AG08396 (cell line): Measurements from ENCODE around the gene CNTN4.

Experiments
- DNase-seq: peaks from one replicate; pipeline ENCODE4 v3.0.0; 2012; ENCODE audit warnings: low spot score, mixed read lengths

The CNTN4 gene

DNA sequence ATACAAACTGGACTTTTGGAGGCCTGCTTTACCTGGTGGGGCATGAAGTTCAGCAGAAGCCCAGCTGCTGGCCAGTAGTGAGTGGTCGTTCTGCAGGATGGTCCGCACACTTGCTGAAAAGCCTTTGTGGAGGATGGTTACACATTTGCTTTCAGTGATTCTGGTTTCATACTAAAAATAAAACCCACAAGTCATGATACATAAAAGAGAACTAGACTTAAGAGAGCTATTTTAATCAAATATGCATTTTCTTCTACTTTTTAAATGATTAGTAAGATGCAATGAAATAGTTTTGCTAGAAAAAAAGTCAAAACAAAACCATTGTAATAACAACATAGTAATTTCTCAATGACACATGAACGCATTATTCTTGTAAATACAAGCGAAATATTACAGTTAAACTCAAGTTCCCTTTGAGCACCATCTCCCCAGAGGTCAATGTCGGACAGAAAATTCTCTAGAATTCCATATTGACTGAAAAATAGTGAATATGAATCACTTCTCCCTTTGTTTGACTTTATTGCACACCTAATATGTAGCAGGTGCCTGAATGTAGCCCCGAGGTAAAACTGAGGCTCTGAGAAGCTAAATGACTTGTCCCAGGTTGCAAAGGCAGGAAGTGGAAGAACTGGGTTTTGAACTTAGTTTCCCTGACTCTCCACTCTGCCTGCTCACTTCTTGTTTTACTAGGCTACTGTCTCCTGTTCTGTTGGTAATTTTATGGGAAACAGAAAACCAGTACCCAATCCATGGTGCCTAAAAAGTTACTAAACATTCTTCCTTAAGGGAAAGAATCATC is 1003.2 kb downstream of the CNTN4 start:
- no peak for DNase-seq

DNA sequence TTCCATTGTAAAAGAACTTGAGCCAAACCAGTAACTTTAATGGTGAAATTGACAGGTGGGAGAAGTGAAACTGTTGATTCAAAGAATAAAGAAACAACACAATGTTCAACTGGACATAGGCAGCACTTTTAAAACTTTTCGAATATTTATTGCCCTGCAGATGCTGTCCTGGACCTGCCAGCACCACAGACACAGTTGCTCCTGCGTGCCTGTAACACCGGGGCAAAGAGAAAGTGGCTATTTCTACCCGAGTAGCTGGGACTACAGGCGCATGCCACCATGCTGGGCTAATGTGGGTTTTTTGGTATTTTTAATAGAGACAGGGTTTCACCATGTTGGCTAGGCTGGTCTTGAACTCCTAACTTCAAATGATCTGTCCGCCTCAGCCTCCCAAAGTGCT is 1004.1 kb downstream of the CNTN4 start:
- no peak for DNase-seq

DNA sequence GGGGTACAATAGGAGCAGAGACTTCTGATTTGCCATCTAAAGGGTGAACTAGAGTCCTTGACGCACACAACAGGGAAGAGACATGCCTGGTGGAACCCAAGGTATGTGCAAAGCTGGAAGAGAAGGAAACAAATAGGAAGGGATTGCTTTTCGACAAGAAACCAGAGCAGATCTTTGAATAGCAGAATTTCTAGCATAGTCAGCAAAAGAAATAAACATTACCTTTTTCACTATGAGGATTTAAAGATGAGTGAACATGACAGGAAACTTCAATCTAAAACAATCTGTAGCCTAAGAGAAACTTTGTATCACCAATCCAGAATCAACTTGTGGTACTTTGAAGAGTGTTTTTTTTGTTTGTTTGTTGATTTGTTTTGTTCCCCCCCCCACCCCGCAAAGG is 1006.6 kb downstream of the CNTN4 start:
- DNase-seq: no peak

DNA sequence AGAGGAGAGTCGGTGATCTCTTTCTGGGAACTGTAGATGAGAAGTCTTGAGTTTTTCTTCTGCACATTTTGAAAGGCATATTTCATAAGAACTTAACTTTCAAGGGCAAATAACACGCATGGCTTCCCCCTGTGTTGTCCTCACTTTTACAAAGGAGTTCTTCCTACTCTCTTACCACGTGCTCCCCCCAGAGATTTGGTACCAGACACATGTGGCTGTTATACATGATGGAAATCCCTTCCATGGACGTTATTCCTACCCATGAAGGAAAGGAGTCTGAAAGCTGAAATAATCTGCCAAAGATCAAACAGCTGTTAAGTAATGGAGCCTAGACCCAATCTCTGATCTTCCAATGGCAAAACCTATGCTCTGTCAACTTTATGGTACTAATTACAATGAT is 1007.1 kb downstream of the CNTN4 start:
- no peak for DNase-seq

GRCh38 chr3:3107181-3107580 is 1008.5 kb downstream of the CNTN4 start:
- no peak for DNase-seq
